HepG2 (cell line): Measurements from ENCODE around the gene NACC2. TPM values are rescaled to one million over a fixed set of nuclear protein-coding genes. Genes with fewer than 3 reads are reported as not detected.

Experiments used
- HOXA7 ChIP-seq: sonication (generic); formaldehyde crosslinking; IDR thresholded peaks from 2 replicates; pipeline ENCODE4 v1.8.1; 2022; ENCODE audit warnings: mild to moderate bottlenecking, missing genetic modification reagents, moderate library complexity
- KIAA2018 ChIP-seq: sonication (generic); formaldehyde crosslinking; IDR thresholded peaks from 2 replicates; pipeline ENCODE4 v1.5.0; 2020; ENCODE audit warnings: mild to moderate bottlenecking, missing genetic modification reagents, borderline replicate concordance
- MAF1 ChIP-seq: sonication (generic); formaldehyde crosslinking; IDR thresholded peaks from 2 replicates; pipeline ENCODE4 v1.5.0; 2020; ENCODE audit warnings: missing genetic modification reagents, borderline replicate concordance
- MIXL1 ChIP-seq: IDR thresholded peaks from 2 replicates; pipeline ENCODE4 v1.6.1; 2016
- NFIC ChIP-seq: IDR thresholded peaks from 2 replicates; pipeline ENCODE4 v1.6.1; 2012; ENCODE audit warnings: mild to moderate bottlenecking, low read length, inconsistent platforms
- NR2F2 ChIP-seq: IDR thresholded peaks from 2 replicates; pipeline ENCODE4 v1.6.1; 2012; ENCODE audit warnings: low read depth, inconsistent platforms, borderline replicate concordance
- SAP130 ChIP-seq: IDR thresholded peaks from 2 replicates; pipeline ENCODE4 v1.6.1; 2016; ENCODE audit warnings: low read depth
- SP1 ChIP-seq, 2 experiments: fragments of 450-650 bp in 1 of 2; sonication (generic) in 1 of 2; formaldehyde crosslinking in 1 of 2; IDR thresholded peaks; 2 replicates each; pipeline versions ENCODE4 v1.4.0 to v1.6.1; 2016 to 2020; ENCODE audit warnings: missing genetic modification reagents in 1 of 2
- SUZ12 ChIP-seq: fragments of 150-350 bp; IDR thresholded peaks from 2 replicates; pipeline ENCODE4 v1.6.1; 2014; ENCODE audit warnings: low read depth, low read length
- ZBTB46 ChIP-seq: sonication (generic); formaldehyde crosslinking; IDR thresholded peaks from 2 replicates; pipeline ENCODE4 v1.4.0; 2020; ENCODE audit warnings: mild to moderate bottlenecking, missing genetic modification reagents, borderline replicate concordance
- ZFP41 ChIP-seq: sonication (generic); formaldehyde crosslinking; IDR thresholded peaks from 2 replicates; pipeline ENCODE4 v1.4.0; 2020; ENCODE audit warnings: mild to moderate bottlenecking, missing genetic modification reagents, borderline replicate concordance
- ZNF225 ChIP-seq: sonication (generic); formaldehyde crosslinking; IDR thresholded peaks from 2 replicates; pipeline ENCODE4 v1.4.0; 2020; ENCODE audit warnings: mild to moderate bottlenecking, missing genetic modification reagents
- ZNF460 ChIP-seq: sonication (generic); formaldehyde crosslinking; IDR thresholded peaks from 2 replicates; pipeline ENCODE4 v1.5.1; 2020; ENCODE audit warnings: missing genetic modification reagents, mild to moderate bottlenecking, borderline replicate concordance
- ZNF879 ChIP-seq: sonication (generic); formaldehyde crosslinking; IDR thresholded peaks from 2 replicates; pipeline ENCODE4 v1.8.1; 2023; ENCODE audit warnings: missing genetic modification reagents
- polyA plus RNA-seq, 8 experiments: library from polyadenylated mRNA; depleted of rRNA in 3 of 8; stranded (reverse) in 7 of 8; unstranded in 1 of 8; fragments of >200 nt; fragmentation: Illumina TruSeq in 4 of 8; extraction: Trizol in 4 of 8; gene quantifications; 2 replicates each; pipeline versions ENCODE4 v1.2.1 to v1.2.3, GENCODE V29; 2011 to 2016; ENCODE audit warnings: low read depth in 4 of 8, missing spikeins in 1 of 8, mixed read lengths in 1 of 8; ENCODE audit not compliant: insufficient read depth in 1 of 8
- total RNA-seq, 5 experiments: library from RNA; depleted of rRNA; stranded (reverse); fragments of >200 nt; fragmentation: Illumina TruSeq; extraction: Trizol; gene quantifications; 2 replicates each; pipeline ENCODE4 v1.2.3, GENCODE V29; 2016; ENCODE audit warnings: low read depth in 1 of 5
- TF ChIP-seq, protein P1 (sequence below): sonication (generic); formaldehyde crosslinking; conservative IDR thresholded peaks from 2 replicates; pipeline ENCODE4 v1.4.0; 2020; ENCODE audit warnings: mild to moderate bottlenecking, missing genetic modification reagents, moderate library complexity

NACC2 gene
- total and polyA plus RNA-seq, 2 of the 13 experiments (the other 11 are each of a cell fraction or from before 2014, with no cell fraction given), result 5.9 to 12.3 TPM

- TF ChIP-seq HOXA7 (CRISPR knock-in tag) (no peak), ZFP41 (CRISPR knock-in tag) (no peak), ZNF879 (CRISPR knock-in tag) (no peak; the same call in 1 of the 2 replicates), NFIC (no peak), ZNF225 (CRISPR knock-in tag) (no peak), KIAA2018 (no peak), MIXL1 (CRISPR knock-in tag) (peak; percentile 43), SAP130 (peak; percentile 91), SP1 (IDR thresholded peaks at IDR 0.05) (no peak), SP1 (CRISPR knock-in tag; IDR thresholded peaks at IDR 0.05) (peak; percentile 52), ZBTB46 (no peak), ZNF460 (CRISPR knock-in tag) (no peak), SUZ12 (no peak), MAF1 (no peak), NR2F2 (peak; percentile 62; the same call in 1 of the 2 replicates)
- TF ChIP-seq, protein P1, sequence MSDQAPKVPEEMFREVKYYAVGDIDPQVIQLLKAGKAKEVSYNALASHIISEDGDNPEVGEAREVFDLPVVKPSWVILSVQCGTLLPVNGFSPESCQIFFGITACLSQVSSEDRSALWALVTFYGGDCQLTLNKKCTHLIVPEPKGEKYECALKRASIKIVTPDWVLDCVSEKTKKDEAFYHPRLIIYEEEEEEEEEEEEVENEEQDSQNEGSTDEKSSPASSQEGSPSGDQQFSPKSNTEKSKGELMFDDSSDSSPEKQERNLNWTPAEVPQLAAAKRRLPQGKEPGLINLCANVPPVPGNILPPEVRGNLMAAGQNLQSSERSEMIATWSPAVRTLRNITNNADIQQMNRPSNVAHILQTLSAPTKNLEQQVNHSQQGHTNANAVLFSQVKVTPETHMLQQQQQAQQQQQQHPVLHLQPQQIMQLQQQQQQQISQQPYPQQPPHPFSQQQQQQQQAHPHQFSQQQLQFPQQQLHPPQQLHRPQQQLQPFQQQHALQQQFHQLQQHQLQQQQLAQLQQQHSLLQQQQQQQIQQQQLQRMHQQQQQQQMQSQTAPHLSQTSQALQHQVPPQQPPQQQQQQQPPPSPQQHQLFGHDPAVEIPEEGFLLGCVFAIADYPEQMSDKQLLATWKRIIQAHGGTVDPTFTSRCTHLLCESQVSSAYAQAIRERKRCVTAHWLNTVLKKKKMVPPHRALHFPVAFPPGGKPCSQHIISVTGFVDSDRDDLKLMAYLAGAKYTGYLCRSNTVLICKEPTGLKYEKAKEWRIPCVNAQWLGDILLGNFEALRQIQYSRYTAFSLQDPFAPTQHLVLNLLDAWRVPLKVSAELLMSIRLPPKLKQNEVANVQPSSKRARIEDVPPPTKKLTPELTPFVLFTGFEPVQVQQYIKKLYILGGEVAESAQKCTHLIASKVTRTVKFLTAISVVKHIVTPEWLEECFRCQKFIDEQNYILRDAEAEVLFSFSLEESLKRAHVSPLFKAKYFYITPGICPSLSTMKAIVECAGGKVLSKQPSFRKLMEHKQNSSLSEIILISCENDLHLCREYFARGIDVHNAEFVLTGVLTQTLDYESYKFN, result peak; percentile 77
Measured at GRCh38 chr9:135992486-135993408, 102.3 kb downstream of the NACC2 start (continued).
